IMR-90 (cell line): ENCODE measurements around the gene SMIM33. TPM values are rescaled to one million over a fixed set of nuclear protein-coding genes. Genes with fewer than 3 reads are reported as not detected.

Experiments
- ATAC-seq: fragments of 200-7000 bp; cut with Tn5 transposase; 2 replicates; pipeline ENCODE4 v1.9.1; 2020; ENCODE audit warnings: low read depth, mild to moderate bottlenecking, moderate library complexity
- BruUV-seq: library from RNA; stranded (reverse); fragments of 400-500 nt; replicated peaks from 2 replicates; lab custom pipeline; 2021; lab: Mats Ljungman, UMichigan
- CTCF ChIA-PET: fragments of 300-600 bp; formaldehyde crosslinking; extraction: SDS; loops from one replicate; lab custom pipeline; 2021; ENCODE audit warnings: antibody characterized with exemption; lab: Yijun Ruan, JAX
- POLR2A ChIA-PET: fragments of 300-600 bp; sonication (Branson Sonifier 250); formaldehyde crosslinking; loops from one replicate; lab custom pipeline; 2022; ENCODE audit warnings: antibody characterized with exemption; ENCODE audit not compliant: unreplicated experiment; lab: Charles Lee
- DNase-seq: peaks from one replicate; pipeline ENCODE4 v3.0.0; 2013
- H2AFZ ChIP-seq: replicated peaks from 2 replicates; pipeline ENCODE3; 2013; ENCODE audit warnings: low read length, mild to moderate bottlenecking; ENCODE audit not compliant: poor library complexity
- H2AK5ac ChIP-seq: 2 replicates; pipeline ENCODE4 v1.6.1; 2013; ENCODE audit warnings: low read depth, low read length, inconsistent platforms
- H2AK9ac ChIP-seq: replicated peaks from 2 replicates; pipeline ENCODE3; 2013; ENCODE audit warnings: mild to moderate bottlenecking, low read depth, low read length, moderate library complexity; ENCODE audit not compliant: poor library complexity
- H2BK120ac ChIP-seq: 2 replicates; pipeline ENCODE4 v1.6.1; 2013; ENCODE audit warnings: low read depth, low read length, inconsistent platforms
- H2BK15ac ChIP-seq: 3 replicates; pipeline ENCODE4 v1.6.1; 2013; ENCODE audit warnings: low read depth, low read length, inconsistent platforms
- H2BK20ac ChIP-seq: 2 replicates; pipeline ENCODE4 v1.6.1; 2013; ENCODE audit warnings: low read depth, mild to moderate bottlenecking, inconsistent platforms, low read length, moderate library complexity
- H2BK5ac ChIP-seq: 2 replicates; pipeline ENCODE4 v1.6.1; 2013; ENCODE audit warnings: mild to moderate bottlenecking, low read depth, low read length, inconsistent platforms; ENCODE audit not compliant: poor library complexity, severe bottlenecking
- H3K14ac ChIP-seq: replicated peaks from 2 replicates; pipeline ENCODE4 v1.6.1; 2013; ENCODE audit warnings: low read depth, low read length, inconsistent platforms
- H3K18ac ChIP-seq: 2 replicates; pipeline ENCODE4 v1.6.1; 2013; ENCODE audit warnings: low read depth, low read length, control low read depth
- H3K23ac ChIP-seq: 2 replicates; pipeline ENCODE4 v1.6.1; 2013; ENCODE audit warnings: low read depth, low read length, inconsistent platforms
- H3K27ac ChIP-seq: 2 replicates; pipeline ENCODE4 v1.5.1; 2013; ENCODE audit warnings: mild to moderate bottlenecking, control low read depth, low read length; ENCODE audit not compliant: insufficient read depth
- H3K27me3 ChIP-seq: 2 replicates; pipeline ENCODE4 v1.6.1; 2013; ENCODE audit warnings: low read length; ENCODE audit not compliant: control insufficient read depth, insufficient read depth
- H3K36me3 ChIP-seq: 2 replicates; pipeline ENCODE4 v1.6.1; 2013; ENCODE audit warnings: low read length, mixed read lengths; ENCODE audit not compliant: control insufficient read depth, insufficient read depth
- H3K4ac ChIP-seq: 2 replicates; pipeline ENCODE4 v1.6.1; 2013; ENCODE audit warnings: low read depth, low read length, inconsistent platforms
- H3K4me1 ChIP-seq: 2 replicates; pipeline ENCODE4 v1.6.1; 2013; ENCODE audit warnings: low read length, mixed read lengths; ENCODE audit not compliant: control insufficient read depth, insufficient read depth
- H3K4me2 ChIP-seq: 2 replicates; pipeline ENCODE4 v1.6.1; 2013; ENCODE audit warnings: low read depth, mild to moderate bottlenecking, control low read depth, low read length, moderate library complexity
- H3K4me3 ChIP-seq: 2 replicates; pipeline ENCODE4 v1.5.1; 2013; ENCODE audit warnings: low read depth, mild to moderate bottlenecking, control low read depth, low read length, moderate library complexity; ENCODE audit not compliant: insufficient read depth
- H3K56ac ChIP-seq: 2 replicates; pipeline ENCODE4 v1.6.1; 2013; ENCODE audit warnings: low read length, inconsistent platforms; ENCODE audit not compliant: insufficient read depth; ENCODE audit errors: extremely low read depth
- H3K79me1 ChIP-seq, 2 experiments: 2 replicates each; pipeline ENCODE4 v1.6.1; 2013; ENCODE audit warnings: low read length in 2 of 2, inconsistent platforms in 1 of 2, low read depth in 1 of 2
- H3K9ac ChIP-seq: 2 replicates; pipeline ENCODE4 v1.6.1; 2013; ENCODE audit warnings: low read depth, low read length, control low read depth
- H3K9me1 ChIP-seq: 2 replicates; pipeline ENCODE4 v1.6.1; 2013; ENCODE audit warnings: low read length, inconsistent platforms; ENCODE audit not compliant: insufficient read depth
- H3K9me3 ChIP-seq: 2 replicates; pipeline ENCODE4 v1.6.1; 2013; ENCODE audit warnings: low read length; ENCODE audit not compliant: control insufficient read depth, insufficient read depth
- H4K20me1 ChIP-seq: 2 replicates; pipeline ENCODE4 v1.6.1; 2013; ENCODE audit warnings: low read length, inconsistent platforms; ENCODE audit not compliant: insufficient read depth
- H4K5ac ChIP-seq: 2 replicates; pipeline ENCODE4 v1.6.1; 2013; ENCODE audit warnings: mild to moderate bottlenecking, low read depth, low read length, control low read depth
- H4K8ac ChIP-seq, 2 experiments: 2 replicates each; pipeline ENCODE4 v1.6.1; 2013; ENCODE audit warnings: low read depth in 2 of 2, low read length in 2 of 2, control low read depth in 1 of 2, inconsistent platforms in 1 of 2
- H4K91ac ChIP-seq: 2 replicates; pipeline ENCODE4 v1.6.1; 2013; ENCODE audit warnings: low read depth, low read length, inconsistent platforms; ENCODE audit not compliant: insufficient read depth
- BHLHE40 ChIP-seq: fragments of 150-350 bp; IDR thresholded peaks from 2 replicates; pipeline ENCODE4 v1.6.1; 2016; ENCODE audit warnings: mild to moderate bottlenecking, low read depth, low read length
- CEBPB ChIP-seq: IDR thresholded peaks from 2 replicates; pipeline ENCODE4 v1.6.1; 2012; ENCODE audit warnings: low read depth, low read length, improper control_type of control experiment
- CHD1 ChIP-seq: IDR thresholded peaks from 2 replicates; pipeline ENCODE4 v1.6.1; 2012; ENCODE audit warnings: low read depth, low read length, improper control_type of control experiment
- CTCF ChIP-seq: conservative IDR thresholded peaks from 2 replicates; pipeline ENCODE4 v1.5.1; 2012; ENCODE audit warnings: mild to moderate bottlenecking, low read depth, low read length, improper control_type of control experiment
- FOS ChIP-seq: fragments of 150-350 bp; IDR thresholded peaks from 2 replicates; pipeline ENCODE4 v1.6.1; 2016; ENCODE audit warnings: low read depth, low read length
- MAZ ChIP-seq: IDR thresholded peaks from 2 replicates; pipeline ENCODE4 v1.6.1; 2012; ENCODE audit warnings: low read depth, mild to moderate bottlenecking, low read length, improper control_type of control experiment, moderate library complexity, borderline replicate concordance
- NFE2L2 ChIP-seq: fragments of 150-350 bp; IDR thresholded peaks from 2 replicates; pipeline ENCODE4 v1.6.1; 2016; ENCODE audit warnings: low read depth, mild to moderate bottlenecking, low read length
- RAD21 ChIP-seq: IDR thresholded peaks from 2 replicates; pipeline ENCODE4 v1.6.1; 2012; ENCODE audit warnings: low read length, improper control_type of control experiment
- RFX5 ChIP-seq: IDR thresholded peaks from 2 replicates; pipeline ENCODE4 v1.8.0; 2012; ENCODE audit warnings: low read depth, mild to moderate bottlenecking, low read length, moderate library complexity
- SMC3 ChIP-seq: fragments of 150-350 bp; IDR thresholded peaks from 2 replicates; pipeline ENCODE4 v1.6.1; 2016; ENCODE audit warnings: low read depth, mild to moderate bottlenecking, antibody characterized with exemption, low read length, moderate library complexity
- USF2 ChIP-seq: fragments of 150-350 bp; IDR thresholded peaks from 2 replicates; pipeline ENCODE4 v1.6.1; 2017; ENCODE audit warnings: mild to moderate bottlenecking, antibody characterized with exemption, low read length, low read depth
- WGBS, 2 experiments: methylation state at CpG; one replicate each; pipeline versions ENCODE4 v1.1.5 to v1.1.7; 2013; ENCODE audit warnings: missing lambda C conversion rate in 2 of 2; ENCODE audit not compliant: insufficient read length in 1 of 2; ENCODE audit errors: extremely low coverage in 2 of 2; 5-methylcytosine and 5-hydroxymethylcytosine counted together
- dilution Hi-C: fragments of 300-500 bp; cut with HindIII; formaldehyde crosslinking; loops from one replicate; pipeline ENCODE4 v1.14.3; 2018; ENCODE audit warnings: low sequenced_read_pairs; ENCODE audit not compliant: unreplicated experiment
- in situ Hi-C: fragments of 300-500 bp; cut with MboI; formaldehyde crosslinking; loops from 3 replicates; pipeline ENCODE4 v1.14.3; 2019; ENCODE audit warnings: low sequenced_read_pairs, inconsistent platforms, mixed read lengths
- intact Hi-C: fragments of 100-400 bp; cut with micrococcal nuclease; formaldehyde crosslinking; loops from 2 replicates; pipeline ENCODE4 v1.10.0; 2022
- polyA plus RNA-seq, 3 experiments: library from polyadenylated mRNA; depleted of rRNA; stranded (reverse); fragments of >200 nt; gene quantifications; 2 replicates each; pipeline ENCODE4 v1.2.3, GENCODE V29; 2012; ENCODE audit warnings: low replicate concordance in 1 of 3
- total RNA-seq: library from RNA; depleted of rRNA; stranded (reverse); fragments of >200 nt; gene quantifications from 2 replicates; pipeline ENCODE4 v1.2.3, GENCODE V29; 2012
- TF ChIP-seq, protein P1 (sequence below): fragments of 150-350 bp; IDR thresholded peaks from 2 replicates; pipeline ENCODE4 v1.6.1; 2016; ENCODE audit warnings: low read depth, mild to moderate bottlenecking, low read length, moderate library complexity, borderline replicate concordance

Gene SMIM33
- total and polyA plus RNA-seq, 2 of the 4 experiments (the other 2 are of a cell fraction): not detected

DNA sequence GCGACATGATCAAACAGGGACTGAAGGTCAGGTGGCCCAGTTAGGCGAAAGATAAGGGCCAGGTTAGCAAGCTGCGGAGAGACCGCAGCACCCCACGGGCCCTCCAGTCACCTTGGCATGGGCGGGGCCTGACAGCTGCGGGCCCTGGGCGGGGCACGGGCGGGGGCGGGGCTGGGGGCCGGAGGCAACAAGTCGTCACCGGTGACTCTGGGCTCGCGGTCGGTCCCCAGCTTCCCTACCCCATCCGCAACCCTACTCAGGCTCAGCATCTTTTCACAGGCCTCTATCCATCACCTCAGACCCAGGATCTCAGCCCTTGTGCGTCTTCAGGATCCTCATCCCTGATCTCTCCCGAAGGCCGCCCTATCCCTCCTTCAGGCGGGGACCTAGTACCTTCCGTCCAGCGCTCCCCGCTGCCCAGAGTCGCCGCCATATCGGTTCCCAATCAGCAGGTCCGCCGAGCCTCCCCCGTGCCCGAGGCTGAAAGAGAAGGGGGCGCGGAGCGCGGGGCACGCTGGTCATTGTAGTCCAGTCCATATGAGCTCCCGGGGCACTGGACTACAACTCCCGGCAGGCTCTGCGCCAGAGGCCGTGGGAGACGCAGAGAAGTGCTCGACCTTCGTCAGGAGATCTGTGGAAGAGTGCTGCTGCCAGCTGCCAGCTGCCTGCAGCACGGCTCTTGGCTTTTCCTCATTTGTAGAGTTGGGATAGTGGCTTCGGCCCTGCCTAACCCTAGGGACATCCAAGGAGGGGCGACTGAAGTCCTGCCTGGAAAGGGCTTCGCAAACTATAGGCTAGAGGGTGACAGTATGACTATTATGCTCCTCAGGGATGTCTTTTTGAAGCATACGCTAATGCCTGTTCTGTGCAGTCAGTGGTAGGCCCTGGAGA, 31.5 kb upstream of the SMIM33 start, which contains the start of gene DNAJC18:
Gene DNAJC18 (minus strand): TSS at position 513 of the 891 bp plus-strand sequence. CDS start 80 bp downstream, at position 433.
- Histone ChIP-seq H4K8ac (peak within 1 kb of the TSS; percentile 56 to 99), H3K27ac (peak within 1 kb of the TSS; percentile 86), H2AFZ (peak within 1 kb of the TSS; percentile 100), H2BK120ac (peak within 1 kb of the TSS; percentile 81), H3K4ac (peak within 1 kb of the TSS; percentile 99), H2AK9ac (peak within 1 kb of the TSS; percentile 97), H3K14ac (peak within 1 kb of the TSS; percentile 99), H3K9me1 (peaks cover 16% of the 10 kb centered on the region; the same call in 1 of the 2 replicates), H3K79me1 (peaks cover 12 to 19% of the 10 kb centered on the region in 2 experiments; a peak in 3 of 4 replicates), H3K18ac (peak within 1 kb of the TSS; percentile 89), H2BK15ac (peak within 1 kb of the TSS; percentile 86; the same call in 1 of the 3 replicates), H3K36me3 (peaks cover 4% of the 10 kb centered on the region; the same call in 1 of the 2 replicates), H4K5ac (peak within 1 kb of the TSS; percentile 93), H3K56ac (peak within 1 kb of the TSS; percentile 88; the same call in 1 of the 2 replicates), H2BK5ac (peak within 1 kb of the TSS; percentile 79), H2AK5ac (peak within 1 kb of the TSS; percentile 83; the same call in 1 of the 2 replicates), H3K4me3 (peak within 1 kb of the TSS; percentile 87), H3K9ac (peak within 1 kb of the TSS; percentile 93), H3K9me3 (no peaks in the 10 kb centered on the region), H3K4me2 (peak within 1 kb of the TSS; percentile 80), H2BK20ac (peak within 1 kb of the TSS; percentile 64; the same call in 1 of the 2 replicates), H3K4me1 (peaks cover 10% of the 10 kb centered on the region), H3K23ac (peak within 1 kb of the TSS; percentile 97; the same call in 1 of the 2 replicates), H3K27me3 (no peaks in the 10 kb centered on the region), H4K91ac (peak within 1 kb of the TSS; percentile 95), H4K20me1 (no peaks in the 10 kb centered on the region)
- 5% methylated on average over 39 of the region's 49 CpGs; no CpG with 5 or more reads in 1 of the 2 experiments for whole genome bisulfite sequencing, 2 experiments
- in situ Hi-C loops (no loop called here), intact Hi-C loops (loop anchor here (5.0 kb wide), 1 partner anchor 123 kb away; the partner anchor contains the start of gene UBE2D2), dilution Hi-C loops (no loop called here)
- CTCF ChIA-PET: interaction anchor here (1.0 to 1.5 kb wide), 4 partner anchors 9 to 74 kb away, joined by 3 to 4 read pairs (median 4); no protein-coding TSS in a partner anchor
- peak; percentile 98 for ATAC-seq
- POLR2A ChIA-PET: interaction anchor here (0.6 kb wide), 1 partner anchor 167 kb away, joined by 4 read pairs; no protein-coding TSS in a partner anchor
- DNase-seq: peak; percentile 89
- BruUV-seq: no TSS peak
- TF ChIP-seq RAD21 (no peak), USF2 (no peak), SMC3 (no peak), CHD1 (0 out of 2 replicates have a peak, but pooled peaks have one; percentile 46), CTCF (no peak), CEBPB (no peak), BHLHE40 (no peak), MAZ (peak; percentile 77; the same call in 1 of the 2 replicates), NFE2L2 (no peak), FOS (no peak), RFX5 (no peak)
- TF ChIP-seq, protein P1, sequence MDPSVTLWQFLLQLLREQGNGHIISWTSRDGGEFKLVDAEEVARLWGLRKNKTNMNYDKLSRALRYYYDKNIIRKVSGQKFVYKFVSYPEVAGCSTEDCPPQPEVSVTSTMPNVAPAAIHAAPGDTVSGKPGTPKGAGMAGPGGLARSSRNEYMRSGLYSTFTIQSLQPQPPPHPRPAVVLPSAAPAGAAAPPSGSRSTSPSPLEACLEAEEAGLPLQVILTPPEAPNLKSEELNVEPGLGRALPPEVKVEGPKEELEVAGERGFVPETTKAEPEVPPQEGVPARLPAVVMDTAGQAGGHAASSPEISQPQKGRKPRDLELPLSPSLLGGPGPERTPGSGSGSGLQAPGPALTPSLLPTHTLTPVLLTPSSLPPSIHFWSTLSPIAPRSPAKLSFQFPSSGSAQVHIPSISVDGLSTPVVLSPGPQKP: no peak
